HG02938 (cell line): ENCODE data around the gene HTRA2.

Source experiments
- ATAC-seq: cut with Tn5 transposase; IDR thresholded peaks from one replicate; pipeline ENCODE4 v1.9.1; 2021; ENCODE audit warnings: mild to moderate bottlenecking, moderate library complexity; ENCODE audit not compliant: unreplicated experiment

The HTRA2 gene

DNA sequence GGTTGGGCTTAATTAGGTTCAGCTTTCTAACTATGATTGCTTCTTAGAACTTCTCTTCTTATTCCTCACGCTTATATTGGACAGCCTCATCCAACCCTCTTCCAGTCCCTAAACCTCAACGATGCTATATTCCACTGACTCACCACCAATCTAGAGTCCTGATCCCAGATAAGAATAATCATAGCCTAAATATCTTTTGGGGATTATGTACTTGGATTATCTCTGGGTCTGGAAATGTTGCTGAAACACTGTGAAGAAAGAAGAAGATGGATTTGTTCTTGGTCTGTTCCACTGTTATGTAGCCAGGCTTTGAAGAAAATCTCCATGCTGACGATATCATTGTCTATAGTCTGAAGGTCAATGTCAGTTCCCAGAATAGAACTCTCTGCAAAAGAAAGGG, 51.7 kb downstream of the HTRA2 start:
- ATAC-seq: no peak

DNA sequence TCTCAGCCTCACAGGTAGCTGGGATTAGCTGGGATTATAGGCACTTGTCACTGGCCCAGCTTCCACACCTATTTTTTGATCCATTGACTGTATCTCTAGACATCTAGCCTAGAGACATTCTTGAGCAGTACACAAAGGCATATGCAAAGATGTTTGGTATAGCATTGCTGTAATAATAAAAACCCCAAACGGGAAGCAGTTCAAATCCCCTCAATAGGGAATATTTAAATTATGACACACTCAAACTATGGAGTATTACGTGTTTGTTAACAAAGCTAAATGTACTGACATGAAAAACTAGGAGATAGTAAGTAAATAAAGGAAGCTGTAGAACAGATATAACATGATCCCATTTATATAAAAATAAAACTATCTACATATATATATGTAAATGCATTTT, 52.5 kb downstream of the HTRA2 start:
- ATAC-seq: no peak
